ENCODE data around the gene KANSL2.
"Not testable (repeated sequence)": the region's sequence is repeated elsewhere in the genome, so short reads cannot be mapped to it uniquely, and the experiment has no call there.

The KANSL2 gene

GRCh38 chr12:48682927-48683326 is 889 bp upstream of the KANSL2 start:
- DNase-seq: no peak

- DNase-seq: not testable (repeated sequence)
These were observed 481 bp upstream of the KANSL2 start for GRCh38 chr12:48682533-48682905.

- no peak for DNase-seq
These were observed 684 bp downstream of the KANSL2 start for GRCh38 chr12:48681399-48681709.

- no peak for DNase-seq
These were observed 1.2 kb downstream of the KANSL2 start for GRCh38 chr12:48680861-48681260.

- DNase-seq: no peak
These were observed 3.4 kb downstream of the KANSL2 start for GRCh38 chr12:48678551-48679185.

GRCh38 chr12:48671231-48671856 is 10.7 kb downstream of the KANSL2 start:
- DNase-seq: no peak

- DNase-seq: no peak
These were observed 13.0 kb downstream of the KANSL2 start for GRCh38 chr12:48668996-48669395.

GRCh38 chr12:48659863-48660262 is 22.2 kb downstream of the KANSL2 start:
- DNase-seq: no peak

GRCh38 chr12:48651681-48652080 is 30.4 kb downstream of the KANSL2 start:
- DNase-seq: no peak

- DNase-seq: not testable (repeated sequence)
These were observed 36.7 kb downstream of the KANSL2 start for GRCh38 chr12:48645354-48645753.

GRCh38 chr12:48643011-48643410 is 39.0 kb downstream of the KANSL2 start:
- DNase-seq: no peak

GRCh38 chr12:48641752-48642555 is 40.1 kb downstream of the KANSL2 start:
- not testable (repeated sequence) for DNase-seq

- DNase-seq: no peak
These were observed 41.2 kb downstream of the KANSL2 start for GRCh38 chr12:48640854-48641253.

- DNase-seq: no peak
These were observed 41.6 kb downstream of the KANSL2 start for GRCh38 chr12:48640428-48640827.

GRCh38 chr12:48631071-48631470 is 51.0 kb downstream of the KANSL2 start:
- no peak for DNase-seq

- no peak for DNase-seq
These were observed 51.7 kb downstream of the KANSL2 start for GRCh38 chr12:48630346-48630745.

- no peak for DNase-seq
These were observed 52.5 kb downstream of the KANSL2 start for GRCh38 chr12:48629541-48629940.

GRCh38 chr12:48627556-48627955 is 54.5 kb downstream of the KANSL2 start:
- DNase-seq: no peak

- DNase-seq: not testable (repeated sequence)
These were observed 59.0 kb downstream of the KANSL2 start for GRCh38 chr12:48622997-48623396.

- DNase-seq: peak; percentile 58
These were observed 63.5 kb downstream of the KANSL2 start for GRCh38 chr12:48618541-48618940.

- no peak for DNase-seq
These were observed 66.4 kb downstream of the KANSL2 start for GRCh38 chr12:48615681-48616080.

GRCh38 chr12:48613321-48613720 is 68.7 kb downstream of the KANSL2 start:
- no peak for DNase-seq
